GM12878 (cell line): ENCODE measurements around the gene NPL. TPM values are rescaled to one million over a fixed set of nuclear protein-coding genes. Genes with fewer than 3 reads are reported as not detected.

ENCODE experiments used
- ATAC-seq: fragments of 200-7000 bp; cut with Tn5 transposase; 3 replicates; pipeline ENCODE4 v1.9.1; 2020; ENCODE audit warnings: mild to moderate bottlenecking, moderate library complexity
- BruUV-seq: library from RNA; stranded (reverse); fragments of 400-500 nt; replicated peaks from 2 replicates; lab custom pipeline; 2021; lab: Mats Ljungman, UMichigan
- CTCF ChIA-PET: fragments of 300-600 bp; sonication (Branson Sonifier 250); formaldehyde crosslinking; extraction: SDS; loops from one replicate; lab custom pipeline; 2021; ENCODE audit warnings: inconsistent platforms; lab: Yijun Ruan, JAX
- POLR2A ChIA-PET: fragments of 350-600 bp; formaldehyde crosslinking; extraction: SDS; loops from one replicate; lab custom pipeline; 2021; ENCODE audit warnings: inconsistent platforms; lab: Charles Lee
- RAD21 ChIA-PET: fragments of 300-600 bp; sonication (Branson Sonifier 250); formaldehyde crosslinking; loops from one replicate; lab custom pipeline; 2023; ENCODE audit warnings: antibody characterized with exemption; ENCODE audit not compliant: unreplicated experiment; lab: Charles Lee
- SMC1A ChIA-PET: fragments of 300-600 bp; sonication (Branson Sonifier 250); formaldehyde crosslinking; loops from one replicate; lab custom pipeline; 2023; ENCODE audit not compliant: unreplicated experiment, uncharacterized antibody; lab: Charles Lee
- DNase-seq: peaks from one replicate; pipeline ENCODE4 v3.0.0-alpha.2; 2011; ENCODE audit warnings: low read depth, low spot score
- FAIRE-seq: peaks from 3 replicates; lab custom pipeline; 2011; peaks lifted over from hg19 to GRCh38; lab: Jason Lieb, UNC
- H2AFZ ChIP-seq: 2 replicates; pipeline ENCODE4 v1.6.0; 2011; ENCODE audit warnings: low read depth, low read length, control low read depth; ENCODE audit not compliant: control insufficient read depth
- H3K27ac ChIP-seq: 2 replicates; pipeline ENCODE4 v1.5.1; 2011; ENCODE audit warnings: control low read depth; ENCODE audit not compliant: control insufficient read depth, insufficient read depth
- H3K27me3 ChIP-seq, 2 experiments: replicated peaks in 1 of 2; 2 replicates each; pipeline versions ENCODE4 v1.6.0 to v1.6.1; 2011; ENCODE audit warnings: low read length in 1 of 2; ENCODE audit not compliant: control insufficient read depth in 2 of 2, insufficient read depth in 2 of 2
- H3K36me3 ChIP-seq, 2 experiments: 2 replicates each; pipeline ENCODE4 v1.5.1; 2011; ENCODE audit warnings: low read length in 1 of 2; ENCODE audit not compliant: control insufficient read depth in 2 of 2, insufficient read depth in 2 of 2
- H3K4me1 ChIP-seq: 2 replicates; pipeline ENCODE4 v1.6.1; 2011; ENCODE audit warnings: mild to moderate bottlenecking, low read length, moderate library complexity, mixed read lengths; ENCODE audit not compliant: control insufficient read depth, insufficient read depth
- H3K4me2 ChIP-seq: 2 replicates; pipeline ENCODE4 v1.6.0; 2011; ENCODE audit warnings: control low read depth; ENCODE audit not compliant: control insufficient read depth, insufficient read depth
- H3K4me3 ChIP-seq: fragments of 200-600 bp; sonication (generic); 2 replicates; pipeline ENCODE4 v1.5.1; 2016
- H3K79me2 ChIP-seq: 2 replicates; pipeline ENCODE4 v1.6.0; 2011; ENCODE audit warnings: low read length; ENCODE audit not compliant: control insufficient read depth, insufficient read depth
- H3K9ac ChIP-seq: 2 replicates; pipeline ENCODE4 v1.8.0; 2011; ENCODE audit warnings: low read length, control low read depth, mixed read lengths; ENCODE audit not compliant: control insufficient read depth, insufficient read depth
- H3K9me3 ChIP-seq: replicated peaks from 3 replicates; pipeline ENCODE4 v1.5.1; 2011; ENCODE audit warnings: mild to moderate bottlenecking, low read length; ENCODE audit not compliant: control insufficient read depth, insufficient read depth
- H4K20me1 ChIP-seq: 2 replicates; pipeline ENCODE4 v1.6.0; 2011; ENCODE audit not compliant: control insufficient read depth, insufficient read depth
- BMI1 ChIP-seq: fragments of 450-650 bp; IDR thresholded peaks from 2 replicates; pipeline ENCODE4 v1.6.1; 2016; ENCODE audit warnings: mild to moderate bottlenecking, moderate library complexity, borderline replicate concordance
- CBX3 ChIP-seq: fragments of 200-600 bp; sonication (generic); IDR thresholded peaks from 2 replicates; pipeline ENCODE4 v1.6.1; 2016; ENCODE audit warnings: low read depth, borderline replicate concordance
- EGR1 ChIP-seq, 2 experiments: IDR thresholded peaks; 1 replicate in 1 of 2; 2 replicates in 1 of 2; pipeline ENCODE4 v1.6.1; 2011 to 2012; ENCODE audit warnings: low read depth in 2 of 2, low read length in 2 of 2, borderline replicate concordance in 1 of 2, mild to moderate bottlenecking in 1 of 2, moderate library complexity in 1 of 2
- MYC ChIP-seq: IDR thresholded peaks from 2 replicates; pipeline ENCODE4 v1.6.1; 2011; ENCODE audit warnings: mild to moderate bottlenecking, low read length, moderate library complexity, inconsistent platforms; ENCODE audit not compliant: insufficient read depth, insufficient replicate concordance, insufficient read length, severe bottlenecking
- NFYA ChIP-seq: IDR thresholded peaks from 2 replicates; pipeline ENCODE4 v1.6.1; 2011; ENCODE audit warnings: low read depth, mild to moderate bottlenecking, low read length, improper control_type of control experiment, borderline replicate concordance
- NR2C2 ChIP-seq: IDR thresholded peaks from 2 replicates; pipeline ENCODE4 v1.6.1; 2011; ENCODE audit warnings: borderline replicate concordance, low read depth; ENCODE audit not compliant: control insufficient read depth, insufficient read length
- PKNOX1 ChIP-seq: fragments of 450-650 bp; IDR thresholded peaks from 2 replicates; pipeline ENCODE4 v1.6.1; 2016; ENCODE audit warnings: mild to moderate bottlenecking
- TAF1 ChIP-seq: IDR thresholded peaks from 2 replicates; pipeline ENCODE4 v1.6.1; 2011; ENCODE audit warnings: mild to moderate bottlenecking, low read depth, low read length, borderline replicate concordance
- YY1 ChIP-seq: IDR thresholded peaks from 2 replicates; pipeline ENCODE4 v1.6.1; 2011; ENCODE audit warnings: low read depth, mild to moderate bottlenecking, low read length
- ZBED1 ChIP-seq: IDR thresholded peaks from 2 replicates; pipeline ENCODE4 v1.6.1; 2016; ENCODE audit warnings: borderline replicate concordance
- ZSCAN29 ChIP-seq: fragments of 450-650 bp; IDR thresholded peaks from 2 replicates; pipeline ENCODE4 v1.6.1; 2017; ENCODE audit warnings: mild to moderate bottlenecking, moderate library complexity
- WGBS: methylation state at CpG from one replicate; pipeline ENCODE4 v1.1.6; 2016; ENCODE audit warnings: low lambda C conversion rate; ENCODE audit not compliant: insufficient replicate concordance, insufficient coverage; ENCODE audit errors: missing lambda C conversion rate; 5-methylcytosine and 5-hydroxymethylcytosine counted together
- in situ Hi-C: fragments of 300-500 bp; cut with MboI; formaldehyde crosslinking; loops from 9 replicates; pipeline ENCODE4 v1.14.3; 2018; ENCODE audit warnings: mixed read lengths
- intact Hi-C: fragments of 100-400 bp; cut with micrococcal nuclease; formaldehyde crosslinking; loops from one replicate; pipeline ENCODE4 v1.14.2; 2022; ENCODE audit not compliant: unreplicated experiment
- polyA plus RNA-seq, 11 experiments: library from polyadenylated mRNA; depleted of rRNA in 4 of 11; unstranded in 6 of 11; stranded (reverse) in 5 of 11; fragments of >200 nt; fragmentation: Nextera tagmentation in 4 of 11; fragmentation: Illumina TruSeq in 1 of 11; extraction: Ambion mirVana in 4 of 11; extraction: Trizol in 1 of 11; gene quantifications; 1 replicate in 1 of 11; 2 replicates in 10 of 11; pipeline versions ENCODE4 v1.2.1 to v1.2.3, GENCODE V29; 2011 to 2016; ENCODE audit warnings: inconsistent platforms in 2 of 11, missing spikeins in 2 of 11, low read depth in 1 of 11
- total RNA-seq, 4 experiments: library from RNA; depleted of rRNA in 3 of 4; stranded (reverse); fragments of >200 nt in 3 of 4; fragmentation: Illumina TruSeq in 1 of 4; extraction: Trizol in 1 of 4; gene quantifications; 2 replicates each; pipeline versions ENCODE4 v1.2.1 to v1.2.3, GENCODE V29; 2013 to 2021

The NPL gene
- total and polyA plus RNA-seq, 10 of the 15 experiments (the other 5 are each of a cell fraction or from before 2014, with no cell fraction given) = 5.3 to 19.2 (median 10.0) TPM

DNA sequence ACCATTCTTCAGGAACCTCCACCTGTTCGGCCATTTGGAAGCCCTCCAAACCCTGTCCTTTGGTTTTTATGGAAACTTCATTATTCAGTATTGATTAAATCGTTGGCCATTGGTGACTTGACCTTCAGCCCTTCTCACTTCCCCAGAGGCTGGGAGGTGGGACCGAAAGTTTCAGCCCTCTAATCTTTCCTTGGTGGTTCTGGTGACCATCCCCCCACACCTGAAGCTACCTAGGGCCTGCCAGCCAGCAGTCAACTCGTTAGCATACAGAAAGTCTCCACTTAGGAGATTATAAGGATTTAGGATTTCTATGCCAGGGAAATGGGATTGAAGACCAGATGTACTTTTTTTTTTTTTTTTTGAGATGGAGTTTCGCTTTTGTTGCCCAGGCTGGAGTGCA, 56.3 kb downstream of the NPL start:
- H3K27ac ChIP-seq = no peak overlapping the region
- in situ Hi-C loops = no loop called here
- no peak for FAIRE-seq
- no TSS peak for BruUV-seq
- H3K9me3 ChIP-seq = no peaks in the 10 kb centered on the region
- peak overlapping the region; percentile 38; the same call in 1 of the 2 replicates for H3K4me2 ChIP-seq
- 69% methylated on average over 5 of the region's 5 CpGs for WGBS
- peaks cover 100% of the 10 kb centered on the region for H3K79me2 ChIP-seq
- DNase-seq = no peak
- H3K9ac ChIP-seq = no peak overlapping the region
- H2AFZ ChIP-seq = no peak overlapping the region
- ChIA-PET SMC1A (interaction anchor here (0.8 to 1.7 kb wide), 3 partner anchors 16 to 258 kb away, joined by 3 read pairs; no protein-coding TSS in a partner anchor), POLR2A (no interaction called here), RAD21 (no interaction called here), CTCF (interaction anchor here (1.6 kb wide), 1 partner anchor 59 kb away, joined by 5 read pairs; no protein-coding TSS in a partner anchor)
- H3K27me3 ChIP-seq = no peaks in the 10 kb centered on the region
- H3K4me3 ChIP-seq = no peak overlapping the region
- no peak; the same call in 2 of the 3 replicates for ATAC-seq
- H3K4me1 ChIP-seq = peaks cover 15% of the 10 kb centered on the region
- intact Hi-C loops = loop anchor here (5.0 kb wide), 1 partner anchor 41 kb away; no protein-coding TSS in a partner anchor
- peaks cover 12 to 41% of the 10 kb centered on the region in 2 experiments for H3K36me3 ChIP-seq
- TF ChIP-seq CBX3 = no peak
- TF ChIP-seq PKNOX1 = no peak
- no peak for TF ChIP-seq NFYA
- no peak for TF ChIP-seq BMI1
- TF ChIP-seq EGR1 (IDR thresholded peaks at IDR 0.05; ENCODE audit: borderline replicate concordance in 1 of 2, low read depth in 2 of 2, low read length in 2 of 2) = no peak
- no peak for TF ChIP-seq ZBED1
- TF ChIP-seq YY1 = no peak
- TF ChIP-seq TAF1 = no peak
- TF ChIP-seq ZSCAN29 = no peak
- TF ChIP-seq MYC = no peak
- TF ChIP-seq NR2C2 = no peak
- H4K20me1 ChIP-seq = peaks cover 23% of the 10 kb centered on the region
